ENCODE results near the gene NFIB. TPM values are rescaled to one million over a fixed set of nuclear protein-coding genes. Genes with fewer than 3 reads are reported as not detected.
A peak's percentile ranks its signal among the peaks of the same experiment; 100 is the strongest.

NFIB gene
- total RNA-seq, 1 donor from 2014 or later, result 9.4 TPM

- Histone ChIP-seq H3K9me3 (ENCODE audit: insufficient read depth, low read depth, low read length) (no peaks in the 10 kb centered on the region), H3K4me2 (ENCODE audit: low read length) (no peak overlapping the region), H3K4me3 (ENCODE audit: insufficient read depth, low read depth, low read length) (no peak overlapping the region), H4K20me1 (ENCODE audit: insufficient read depth, low read length) (no peaks in the 10 kb centered on the region), H3K9ac (ENCODE audit: low read length) (no peak overlapping the region), H3K27ac (ENCODE audit: low read depth, low read length) (no peak overlapping the region), H3K79me2 (ENCODE audit: insufficient read depth, low read length) (peaks cover 85% of the 10 kb centered on the region), H3K36me3 (ENCODE audit: insufficient read depth, low read length) (no peaks in the 10 kb centered on the region), H2AFZ (ENCODE audit: low read depth, low read length) (no peak overlapping the region), H3K4me1 (ENCODE audit: insufficient read depth, low read length) (peaks cover 2% of the 10 kb centered on the region), H3K27me3 (ENCODE audit: insufficient read depth, low read length) (no peaks in the 10 kb centered on the region)
- H3K4me1 Mint-ChIP-seq (ENCODE audit: low read depth, unreplicated experiment), result peaks cover under 1% of the 10 kb centered on the region
- no peaks in the 10 kb centered on the region for H3K9me3 Mint-ChIP-seq (ENCODE audit: unreplicated experiment)
- H3K27ac Mint-ChIP-seq (ENCODE audit: unreplicated experiment), result no peak overlapping the region
- no peak overlapping the region for H3K4me3 Mint-ChIP-seq (ENCODE audit: unreplicated experiment)
- TF ChIP-seq CTCF (IDR thresholded peaks at IDR 0.05; ENCODE audit: insufficient read depth, low read depth, low read length) (no peak), EZH2 (IDR thresholded peaks at IDR 0.05; ENCODE audit: insufficient read depth, low read length) (no peak)
- no peak for DNase-seq (ENCODE audit: low read depth)
- FAIRE-seq, result peak; percentile 32
- H3K27me3 Mint-ChIP-seq (ENCODE audit: low read depth, unreplicated experiment), result no peaks in the 10 kb centered on the region
- no peaks in the 10 kb centered on the region for H3K36me3 Mint-ChIP-seq (ENCODE audit: low read depth, unreplicated experiment)
These were observed 25.5 kb downstream of the NFIB start for GRCh38 chr9:14288433-14288832.

DNA sequence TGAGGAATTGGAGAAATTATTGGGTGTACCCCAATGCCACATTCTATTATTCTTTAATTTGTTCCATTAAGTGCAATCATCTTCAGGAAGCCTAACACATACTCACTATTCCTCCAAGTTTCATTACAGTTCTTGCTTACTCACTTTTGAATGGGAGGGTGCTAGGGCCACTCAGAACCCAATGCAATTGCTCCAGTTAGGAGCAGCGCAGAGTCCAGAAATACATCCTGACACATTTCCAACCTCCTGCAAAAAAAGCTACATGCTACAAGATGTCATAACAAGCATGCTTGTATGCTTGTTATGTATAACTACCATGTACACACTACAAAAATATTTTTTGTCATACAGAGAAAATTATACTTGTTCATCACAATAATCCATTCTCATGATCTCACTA, 27.8 kb downstream of the NFIB start:
- FAIRE-seq, result no peak
- H3K9ac ChIP-seq (ENCODE audit: low read length), result no peak overlapping the region
- no peaks in the 10 kb centered on the region for H3K27me3 ChIP-seq (ENCODE audit: insufficient read depth, low read length)
- no peak overlapping the region for H2AFZ ChIP-seq (ENCODE audit: low read depth, low read length)
- H3K36me3 ChIP-seq (ENCODE audit: insufficient read depth, low read length), result no peaks in the 10 kb centered on the region
- H3K27ac Mint-ChIP-seq (ENCODE audit: unreplicated experiment), result no peak overlapping the region
- H3K27ac ChIP-seq (ENCODE audit: low read depth, low read length), result no peak overlapping the region
- H3K4me1 Mint-ChIP-seq (ENCODE audit: low read depth, unreplicated experiment), result peaks cover 8% of the 10 kb centered on the region
- no peaks in the 10 kb centered on the region for H3K9me3 ChIP-seq (ENCODE audit: insufficient read depth, low read depth, low read length)
- H4K20me1 ChIP-seq (ENCODE audit: insufficient read depth, low read length), result no peaks in the 10 kb centered on the region
- no peak overlapping the region for H3K4me3 ChIP-seq (ENCODE audit: insufficient read depth, low read depth, low read length)
- H3K4me3 Mint-ChIP-seq (ENCODE audit: unreplicated experiment), result no peak overlapping the region
- no peaks in the 10 kb centered on the region for H3K9me3 Mint-ChIP-seq (ENCODE audit: unreplicated experiment)
- H3K4me1 ChIP-seq (ENCODE audit: insufficient read depth, low read length), result peaks cover 16% of the 10 kb centered on the region
- no peaks in the 10 kb centered on the region for H3K27me3 Mint-ChIP-seq (ENCODE audit: low read depth, unreplicated experiment)
- no peaks in the 10 kb centered on the region for H3K36me3 Mint-ChIP-seq (ENCODE audit: low read depth, unreplicated experiment)
- TF ChIP-seq EZH2 (IDR thresholded peaks at IDR 0.05; ENCODE audit: insufficient read depth, low read length) (no peak), CTCF (IDR thresholded peaks at IDR 0.05; ENCODE audit: insufficient read depth, low read depth, low read length) (no peak)
- no peak overlapping the region for H3K4me2 ChIP-seq (ENCODE audit: low read length)
- DNase-seq (ENCODE audit: low read depth), result no peak
- H3K79me2 ChIP-seq (ENCODE audit: insufficient read depth, low read length), result peaks cover 84% of the 10 kb centered on the region

- H3K4me3 Mint-ChIP-seq (ENCODE audit: unreplicated experiment), result no peak overlapping the region
- no peak overlapping the region for H3K9ac ChIP-seq (ENCODE audit: low read length)
- H3K79me2 ChIP-seq (ENCODE audit: insufficient read depth, low read length), result peaks cover 80% of the 10 kb centered on the region
- H3K4me2 ChIP-seq (ENCODE audit: low read length), result no peak overlapping the region
- H3K4me1 ChIP-seq (ENCODE audit: insufficient read depth, low read length), result peaks cover 38% of the 10 kb centered on the region
- H3K9me3 ChIP-seq (ENCODE audit: insufficient read depth, low read depth, low read length), result no peaks in the 10 kb centered on the region
- H3K36me3 Mint-ChIP-seq (ENCODE audit: low read depth, unreplicated experiment), result no peaks in the 10 kb centered on the region
- peak; percentile 56 for DNase-seq (ENCODE audit: low read depth)
- H3K4me1 Mint-ChIP-seq (ENCODE audit: low read depth, unreplicated experiment), result peaks cover 22% of the 10 kb centered on the region
- H2AFZ ChIP-seq (ENCODE audit: low read depth, low read length), result no peak overlapping the region
- H3K9me3 Mint-ChIP-seq (ENCODE audit: unreplicated experiment), result no peaks in the 10 kb centered on the region
- FAIRE-seq, result no peak
- no peaks in the 10 kb centered on the region for H3K27me3 ChIP-seq (ENCODE audit: insufficient read depth, low read length)
- H3K27ac Mint-ChIP-seq (ENCODE audit: unreplicated experiment), result no peak overlapping the region
- no peaks in the 10 kb centered on the region for H4K20me1 ChIP-seq (ENCODE audit: insufficient read depth, low read length)
- no peak for TF ChIP-seq EZH2 (IDR thresholded peaks at IDR 0.05; ENCODE audit: insufficient read depth, low read length)
- TF ChIP-seq CTCF (IDR thresholded peaks at IDR 0.05; ENCODE audit: insufficient read depth, low read depth, low read length), result no peak
- no peak overlapping the region for H3K27ac ChIP-seq (ENCODE audit: low read depth, low read length)
- no peak overlapping the region for H3K4me3 ChIP-seq (ENCODE audit: insufficient read depth, low read depth, low read length)
- no peaks in the 10 kb centered on the region for H3K36me3 ChIP-seq (ENCODE audit: insufficient read depth, low read length)
- H3K27me3 Mint-ChIP-seq (ENCODE audit: low read depth, unreplicated experiment), result no peaks in the 10 kb centered on the region
These were observed 30.7 kb downstream of the NFIB start for GRCh38 chr9:14283276-14283675.
